Activated CD4-positive, alpha-beta T cell treated with anti-CD3 and anti-CD28 coated beads, Interleukin-2, amount 10 ng/mL, durations not matched to agents 7 days and 5 days (primary cell): Measurements from ENCODE around the gene ARL17A. TPM values are rescaled to one million over a fixed set of nuclear protein-coding genes. Genes with fewer than 3 reads are reported as not detected.
A peak's percentile ranks its signal among the peaks of the same experiment; 100 is the strongest.
"Not testable (repeated sequence)": the region's sequence is repeated elsewhere in the genome, so short reads cannot be mapped to it uniquely, and the experiment has no call there.

Experiments
- CTCF ChIA-PET: fragments of 350-600 bp; sonication (Branson Sonifier 250); formaldehyde crosslinking; loops from one replicate; lab custom pipeline; 2021; ENCODE audit warnings: antibody characterized with exemption; lab: Charles Lee
- POLR2A ChIA-PET: fragments of 350-600 bp; sonication (Branson Sonifier 250); formaldehyde crosslinking; loops from one replicate; lab custom pipeline; 2021; ENCODE audit warnings: antibody characterized with exemption; lab: Charles Lee
- DNase-seq: peaks from one replicate; pipeline ENCODE4 v3.0.0-alpha.2; 2020
- H3K27ac Mint-ChIP-seq: one replicate; pipeline ENCODE4 v1.8.0; 2021; ENCODE audit warnings: mild to moderate bottlenecking, moderate library complexity, mixed read lengths
- H3K27me3 Mint-ChIP-seq: one replicate; pipeline ENCODE4 v1.8.0; 2021; ENCODE audit warnings: mixed read lengths
- H3K36me3 Mint-ChIP-seq: one replicate; pipeline ENCODE4 v1.8.0; 2021; ENCODE audit warnings: low read depth, mixed read lengths
- H3K4me1 Mint-ChIP-seq: one replicate; pipeline ENCODE4 v1.8.0; 2021; ENCODE audit warnings: mixed read lengths
- H3K4me3 Mint-ChIP-seq: one replicate; pipeline ENCODE4 v1.8.0; 2021; ENCODE audit warnings: mild to moderate bottlenecking, moderate library complexity, mixed read lengths
- H3K9me3 Mint-ChIP-seq: one replicate; pipeline ENCODE4 v1.8.0; 2021; ENCODE audit warnings: mixed read lengths
- total RNA-seq, 2 experiments: library from RNA; stranded (reverse); gene quantifications; one replicate each; pipeline ENCODE4 v1.2.3, GENCODE V29; 2021

ARL17A gene
- 10 to 100 TPM; 27.5 to 28.5 TPM for total RNA-seq

GRCh38 chr17:46579083-46580075, at the start of gene ARL17A:
Gene ARL17A, minus strand, starts transcription at chr17:46579691. Its CDS starts 3,369 bp downstream, at chr17:46576322.
- H3K36me3 Mint-ChIP-seq, POLR2A ChIA-PET, CTCF ChIA-PET, H3K4me3 Mint-ChIP-seq, H3K9me3 Mint-ChIP-seq, H3K4me1 Mint-ChIP-seq, H3K27me3 Mint-ChIP-seq, H3K27ac Mint-ChIP-seq: not testable (repeated sequence)
- DNase-seq, result peak; percentile 94

GRCh38 chr17:46628753-46629436, 49.4 kb upstream of the ARL17A start:
- H3K9me3 Mint-ChIP-seq, H3K36me3 Mint-ChIP-seq, H3K4me1 Mint-ChIP-seq, POLR2A ChIA-PET, CTCF ChIA-PET, H3K27ac Mint-ChIP-seq, H3K27me3 Mint-ChIP-seq, DNase-seq, H3K4me3 Mint-ChIP-seq: not testable (repeated sequence)

DNA sequence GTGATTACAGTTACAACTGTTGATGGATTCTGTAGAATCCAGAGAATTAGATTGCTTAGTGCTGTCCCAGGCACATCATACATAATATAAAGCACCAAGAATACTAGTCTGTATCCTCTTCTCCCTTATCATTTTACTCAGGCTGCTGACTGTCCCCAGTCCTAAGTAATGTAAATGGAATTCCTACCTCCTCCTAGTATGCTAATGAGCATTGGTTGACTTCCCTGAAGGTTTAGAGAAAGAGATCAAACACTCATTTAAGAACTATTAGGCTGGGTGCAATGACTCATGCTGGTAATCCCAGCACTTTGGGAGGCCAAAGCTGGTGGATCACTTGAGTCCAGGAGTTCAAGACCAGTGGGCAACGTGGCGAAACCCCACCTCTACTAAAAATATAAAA, 48.0 kb upstream of the ARL17A start:
- POLR2A ChIA-PET, CTCF ChIA-PET, H3K27ac Mint-ChIP-seq, H3K4me1 Mint-ChIP-seq, H3K36me3 Mint-ChIP-seq, H3K9me3 Mint-ChIP-seq, H3K4me3 Mint-ChIP-seq, DNase-seq, H3K27me3 Mint-ChIP-seq: not testable (repeated sequence)

- H3K4me1 Mint-ChIP-seq, H3K27me3 Mint-ChIP-seq, H3K36me3 Mint-ChIP-seq, CTCF ChIA-PET, H3K27ac Mint-ChIP-seq, DNase-seq, H3K4me3 Mint-ChIP-seq, H3K9me3 Mint-ChIP-seq, POLR2A ChIA-PET: not testable (repeated sequence)
Observed at GRCh38 chr17:46624726-46625125, 45.2 kb upstream of the ARL17A start.

GRCh38 chr17:46623790-46624189, 44.3 kb upstream of the ARL17A start:
- H3K4me1 Mint-ChIP-seq, H3K36me3 Mint-ChIP-seq, H3K27ac Mint-ChIP-seq, CTCF ChIA-PET, H3K4me3 Mint-ChIP-seq, DNase-seq, H3K9me3 Mint-ChIP-seq, H3K27me3 Mint-ChIP-seq, POLR2A ChIA-PET: not testable (repeated sequence)

DNA sequence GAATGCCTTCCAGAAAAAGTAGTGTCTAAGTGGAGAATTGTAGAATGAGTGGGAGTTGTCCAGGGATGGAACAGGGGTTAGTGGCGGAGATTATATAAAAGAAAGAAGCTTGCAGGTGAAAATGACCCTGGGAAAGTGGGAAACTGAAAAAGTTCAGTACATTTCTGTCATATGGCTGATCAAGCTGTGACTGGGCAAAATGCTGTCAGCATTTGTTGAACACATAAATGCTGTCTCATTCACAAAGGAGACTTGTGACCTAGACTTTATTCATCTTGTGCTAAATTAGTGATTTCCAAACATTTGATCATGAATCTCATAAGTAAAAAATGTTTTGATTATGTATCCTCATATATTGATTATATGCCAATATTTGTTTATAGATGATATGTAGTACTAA, 39.5 kb upstream of the ARL17A start:
- POLR2A ChIA-PET, H3K27ac Mint-ChIP-seq, DNase-seq, H3K36me3 Mint-ChIP-seq, CTCF ChIA-PET, H3K27me3 Mint-ChIP-seq, H3K9me3 Mint-ChIP-seq, H3K4me3 Mint-ChIP-seq, H3K4me1 Mint-ChIP-seq: not testable (repeated sequence)

GRCh38 chr17:46617121-46617520, 37.6 kb upstream of the ARL17A start:
- CTCF ChIA-PET, DNase-seq, H3K9me3 Mint-ChIP-seq, H3K36me3 Mint-ChIP-seq, H3K27ac Mint-ChIP-seq, H3K4me3 Mint-ChIP-seq, H3K4me1 Mint-ChIP-seq, POLR2A ChIA-PET, H3K27me3 Mint-ChIP-seq: not testable (repeated sequence)

GRCh38 chr17:46613876-46614275, 34.4 kb upstream of the ARL17A start:
- not testable (repeated sequence) for H3K36me3 Mint-ChIP-seq

DNA sequence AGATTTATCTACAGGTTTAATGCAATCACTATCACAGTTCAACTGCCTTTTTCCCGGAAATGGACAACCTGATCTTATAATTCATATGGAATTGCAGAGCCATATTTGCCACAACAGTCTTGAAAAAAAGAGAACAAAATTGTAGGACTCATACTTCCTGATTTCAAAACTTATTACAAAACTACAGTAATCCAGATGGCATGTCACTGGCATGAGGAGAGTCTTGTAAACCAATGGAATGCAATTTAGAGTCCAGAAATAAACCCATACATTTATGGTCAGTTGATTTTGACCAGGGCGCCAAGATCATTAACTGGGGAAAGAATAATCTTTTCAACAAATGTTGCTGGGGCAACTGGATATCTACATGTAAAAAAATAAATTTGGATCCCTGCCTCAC, 31.8 kb upstream of the ARL17A start:
- H3K4me1 Mint-ChIP-seq, H3K4me3 Mint-ChIP-seq, H3K27ac Mint-ChIP-seq, H3K27me3 Mint-ChIP-seq, CTCF ChIA-PET, POLR2A ChIA-PET, H3K9me3 Mint-ChIP-seq, DNase-seq, H3K36me3 Mint-ChIP-seq: not testable (repeated sequence)

More at GRCh38 chr17:46613876-46614275, 34.4 kb upstream of the ARL17A start:
- H3K27me3 Mint-ChIP-seq, H3K27ac Mint-ChIP-seq, DNase-seq, CTCF ChIA-PET, H3K9me3 Mint-ChIP-seq, H3K4me3 Mint-ChIP-seq, H3K4me1 Mint-ChIP-seq, POLR2A ChIA-PET: not testable (repeated sequence)

- H3K4me3 Mint-ChIP-seq, H3K4me1 Mint-ChIP-seq, H3K9me3 Mint-ChIP-seq, H3K27ac Mint-ChIP-seq, POLR2A ChIA-PET, H3K27me3 Mint-ChIP-seq, DNase-seq, H3K36me3 Mint-ChIP-seq, CTCF ChIA-PET: not testable (repeated sequence)
Observed at GRCh38 chr17:46603125-46603524, 23.6 kb upstream of the ARL17A start.

DNA sequence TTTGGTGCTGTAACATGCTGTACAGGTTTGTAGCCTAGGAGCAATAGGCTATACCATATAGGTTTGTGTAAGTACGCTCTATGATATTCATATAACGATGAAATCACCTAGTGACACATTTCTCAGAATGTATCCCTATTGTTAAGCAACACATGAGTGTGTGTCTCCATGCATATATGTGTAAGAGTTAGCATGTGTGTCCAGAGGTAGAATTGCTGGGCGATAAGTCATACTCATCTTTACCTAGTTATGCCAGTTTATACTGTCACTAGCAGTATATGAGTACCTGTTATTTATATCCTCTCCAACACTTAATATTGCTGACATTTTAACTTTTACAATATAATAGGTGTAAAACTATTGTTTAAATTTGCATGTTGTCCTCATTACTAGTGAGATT, 21.3 kb upstream of the ARL17A start:
- H3K36me3 Mint-ChIP-seq, CTCF ChIA-PET, DNase-seq, POLR2A ChIA-PET, H3K4me1 Mint-ChIP-seq, H3K9me3 Mint-ChIP-seq, H3K27ac Mint-ChIP-seq, H3K27me3 Mint-ChIP-seq, H3K4me3 Mint-ChIP-seq: not testable (repeated sequence)

DNA sequence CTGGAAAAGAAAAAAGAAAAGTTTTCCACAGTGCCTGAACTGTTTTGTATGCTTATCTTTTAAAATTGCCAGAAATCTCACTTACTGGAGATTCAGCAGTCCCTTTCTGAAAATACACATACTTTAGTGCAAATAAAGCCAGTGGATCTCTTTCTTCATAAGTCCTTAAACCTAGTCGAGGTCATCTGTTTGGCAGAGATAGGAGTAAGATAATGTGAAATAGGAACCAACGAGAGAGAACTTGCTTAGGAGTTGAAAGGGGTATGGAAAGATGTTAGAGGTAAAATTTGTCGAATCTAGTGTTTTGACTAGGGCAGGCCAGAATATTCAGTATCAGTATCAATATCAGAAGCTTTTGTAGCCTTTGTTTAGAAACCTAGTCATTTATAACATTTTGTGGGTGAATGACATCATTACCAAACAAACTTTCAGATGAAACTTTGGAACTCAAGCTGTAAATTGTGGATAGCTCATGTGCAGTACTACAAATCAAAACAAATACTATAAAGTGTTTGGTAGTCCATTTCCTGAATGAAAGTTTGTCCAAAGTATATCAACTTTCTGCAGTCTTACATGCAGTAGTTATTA, 18.9 kb upstream of the ARL17A start:
- H3K27ac Mint-ChIP-seq, H3K4me1 Mint-ChIP-seq, H3K27me3 Mint-ChIP-seq, H3K9me3 Mint-ChIP-seq, H3K4me3 Mint-ChIP-seq, POLR2A ChIA-PET, H3K36me3 Mint-ChIP-seq, CTCF ChIA-PET, DNase-seq: not testable (repeated sequence)

- POLR2A ChIA-PET, H3K9me3 Mint-ChIP-seq, H3K4me3 Mint-ChIP-seq, H3K4me1 Mint-ChIP-seq, H3K27me3 Mint-ChIP-seq, CTCF ChIA-PET, H3K36me3 Mint-ChIP-seq, H3K27ac Mint-ChIP-seq, DNase-seq: not testable (repeated sequence)
Observed at GRCh38 chr17:46591332-46591731, 11.8 kb upstream of the ARL17A start.
